ENCODE results near the gene CMTM1.
"Not testable (repeated sequence)": the region's sequence is repeated elsewhere in the genome, so short reads cannot be mapped to it uniquely, and the experiment has no call there.

The CMTM1 gene

DNA sequence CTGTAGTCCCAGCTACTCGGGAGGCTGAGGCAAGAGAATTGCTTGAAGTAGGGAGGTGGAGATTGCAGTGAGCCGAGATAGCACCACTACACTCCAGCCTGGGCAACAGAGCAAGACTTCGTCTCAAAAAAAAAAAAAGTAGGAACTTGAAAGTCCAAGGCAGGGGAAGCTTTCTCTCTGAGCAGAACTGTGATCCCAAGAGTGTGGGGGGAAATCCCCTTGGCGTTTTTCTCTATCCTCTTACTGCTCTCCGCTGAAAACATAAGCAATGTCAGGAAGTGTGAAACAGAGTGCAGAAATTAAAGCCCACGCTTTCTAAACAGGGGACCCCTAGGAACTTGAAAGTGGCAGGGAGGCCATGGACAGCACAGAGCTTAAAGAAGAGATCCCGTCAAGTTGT is 28.5 kb downstream of the CMTM1 start:
- ChIA-PET CTCF (interaction anchor here (0.9 to 3.2 kb wide), 9 partner anchors 9 to 236 kb away, joined by 3 to 9 read pairs (median 4); partner anchors contain the start of gene NAE1), POLR2A (no interaction called here)
- TF ChIP-seq, protein P1, sequence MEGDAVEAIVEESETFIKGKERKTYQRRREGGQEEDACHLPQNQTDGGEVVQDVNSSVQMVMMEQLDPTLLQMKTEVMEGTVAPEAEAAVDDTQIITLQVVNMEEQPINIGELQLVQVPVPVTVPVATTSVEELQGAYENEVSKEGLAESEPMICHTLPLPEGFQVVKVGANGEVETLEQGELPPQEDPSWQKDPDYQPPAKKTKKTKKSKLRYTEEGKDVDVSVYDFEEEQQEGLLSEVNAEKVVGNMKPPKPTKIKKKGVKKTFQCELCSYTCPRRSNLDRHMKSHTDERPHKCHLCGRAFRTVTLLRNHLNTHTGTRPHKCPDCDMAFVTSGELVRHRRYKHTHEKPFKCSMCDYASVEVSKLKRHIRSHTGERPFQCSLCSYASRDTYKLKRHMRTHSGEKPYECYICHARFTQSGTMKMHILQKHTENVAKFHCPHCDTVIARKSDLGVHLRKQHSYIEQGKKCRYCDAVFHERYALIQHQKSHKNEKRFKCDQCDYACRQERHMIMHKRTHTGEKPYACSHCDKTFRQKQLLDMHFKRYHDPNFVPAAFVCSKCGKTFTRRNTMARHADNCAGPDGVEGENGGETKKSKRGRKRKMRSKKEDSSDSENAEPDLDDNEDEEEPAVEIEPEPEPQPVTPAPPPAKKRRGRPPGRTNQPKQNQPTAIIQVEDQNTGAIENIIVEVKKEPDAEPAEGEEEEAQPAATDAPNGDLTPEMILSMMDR (IDR thresholded peaks at IDR 0.05; ENCODE audit: control extremely low read depth, extremely low read depth, low read depth, missing control alignments): no peak
- no peak for DNase-seq (ENCODE audit: extremely low spot score)

- ChIA-PET CTCF (interaction anchor here (1.5 to 4.4 kb wide), 4 partner anchors 11 to 282 kb away, joined by 3 to 32 read pairs (median 3); no protein-coding TSS in a partner anchor), POLR2A (interaction anchor here (0.6 kb wide), 1 partner anchor 22 kb away, joined by 3 read pairs; no protein-coding TSS in a partner anchor)
- DNase-seq (ENCODE audit: extremely low spot score): not testable (repeated sequence)
These were observed 30.3 kb downstream of the CMTM1 start for GRCh38 chr16:66596559-66596958.

DNA sequence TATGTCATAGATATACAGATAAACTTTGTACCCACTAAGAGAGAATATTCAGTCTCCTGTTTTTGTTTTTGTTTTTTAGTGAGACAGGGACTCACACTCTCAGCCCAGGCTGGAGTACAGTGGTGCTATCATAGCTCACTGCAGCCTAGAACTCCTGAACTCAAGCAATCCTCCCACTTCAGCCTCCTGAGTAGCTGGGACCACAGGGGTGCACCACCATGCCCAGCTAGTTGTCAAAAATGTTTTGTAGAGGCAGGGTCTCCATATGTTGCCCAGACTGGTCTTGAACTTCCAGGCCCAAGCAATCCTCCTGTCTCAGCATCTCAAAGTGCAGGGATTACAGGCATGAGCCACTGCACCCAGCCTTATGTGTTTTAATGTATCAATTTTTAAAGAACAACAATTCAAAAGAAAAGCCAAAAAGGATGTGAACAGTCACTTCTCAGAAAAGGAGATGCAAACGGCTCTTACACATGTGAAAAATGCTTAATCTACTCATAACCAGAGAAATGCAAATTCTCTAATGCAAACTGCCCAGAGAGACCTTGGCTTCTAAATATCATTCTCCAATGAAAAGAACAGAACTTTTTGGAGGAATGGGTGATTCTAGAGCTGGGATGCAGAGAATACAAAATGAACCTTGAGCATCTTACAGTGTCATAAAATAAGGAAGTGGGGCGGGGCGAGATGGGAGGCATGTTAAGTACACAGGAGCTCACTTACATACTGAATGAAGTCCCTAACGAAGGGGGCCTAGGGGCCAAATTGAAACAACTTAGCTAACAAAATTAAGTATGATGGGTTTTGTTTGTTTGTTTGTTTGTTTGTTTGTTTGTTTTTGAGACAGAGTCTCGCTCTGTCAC is 31.0 kb downstream of the CMTM1 start:
- DNase-seq (ENCODE audit: extremely low spot score): no peak
- TF ChIP-seq, protein P1 (IDR thresholded peaks at IDR 0.05; ENCODE audit: control extremely low read depth, extremely low read depth, low read depth, missing control alignments): no peak
- ChIA-PET CTCF (interaction anchor here (1.5 to 5.7 kb wide), 5 partner anchors 7 to 283 kb away, joined by 3 to 32 read pairs (median 3); no protein-coding TSS in a partner anchor), POLR2A (no interaction called here)

DNA sequence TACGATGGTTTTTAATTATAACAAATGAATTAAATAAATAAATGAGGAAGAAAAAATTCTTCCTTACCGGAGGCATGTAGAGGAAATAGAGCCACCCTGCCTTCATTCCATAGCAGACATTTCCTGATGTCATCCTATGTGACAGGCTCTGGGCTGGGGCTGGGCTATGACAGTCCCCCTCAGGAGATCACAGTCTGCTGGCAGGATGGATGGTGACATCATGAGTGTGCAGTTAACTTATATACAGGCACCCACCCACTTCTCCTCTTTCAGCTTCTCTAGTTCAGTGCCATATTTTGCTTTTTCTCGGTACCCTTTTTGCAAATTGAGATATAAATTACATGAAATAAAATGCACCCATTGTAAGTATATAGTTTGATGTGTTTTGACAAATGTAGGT is 31.9 kb downstream of the CMTM1 start:
- ChIA-PET CTCF (interaction anchor here (1.5 to 5.7 kb wide), 4 partner anchors 8 to 254 kb away, joined by 3 to 32 read pairs (median 13); no protein-coding TSS in a partner anchor), POLR2A (no interaction called here)
- TF ChIP-seq, protein P1 (IDR thresholded peaks at IDR 0.05; ENCODE audit: control extremely low read depth, extremely low read depth, low read depth, missing control alignments): no peak
- DNase-seq (ENCODE audit: extremely low spot score): no peak

DNA sequence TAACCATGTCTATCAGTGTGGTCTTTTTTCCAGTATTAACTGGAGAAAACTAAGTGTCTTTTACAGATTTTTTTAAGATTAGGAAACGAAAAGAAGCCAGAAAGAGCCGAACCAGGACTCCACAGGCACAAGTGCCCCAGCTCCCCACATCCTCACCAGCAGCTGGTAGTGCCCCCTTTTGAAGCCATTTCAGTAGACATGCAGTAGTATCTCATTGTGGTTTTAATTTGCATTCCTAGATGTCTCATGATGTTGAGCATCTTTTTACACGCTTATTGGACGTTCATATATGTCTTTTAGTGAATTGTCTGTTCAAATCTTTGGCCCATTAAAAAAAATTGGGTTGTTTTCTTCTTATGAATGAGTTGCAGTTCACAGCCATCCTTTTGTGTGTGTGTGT is 33.5 kb downstream of the CMTM1 start:
- TF ChIP-seq, protein P1 (IDR thresholded peaks at IDR 0.05; ENCODE audit: control extremely low read depth, extremely low read depth, low read depth, missing control alignments): no peak
- no peak for DNase-seq (ENCODE audit: extremely low spot score)
- ChIA-PET POLR2A (no interaction called here), CTCF (interaction anchor here (0.7 to 5.7 kb wide), 5 partner anchors 8 to 78 kb away, joined by 3 to 32 read pairs (median 4); no protein-coding TSS in a partner anchor)

DNA sequence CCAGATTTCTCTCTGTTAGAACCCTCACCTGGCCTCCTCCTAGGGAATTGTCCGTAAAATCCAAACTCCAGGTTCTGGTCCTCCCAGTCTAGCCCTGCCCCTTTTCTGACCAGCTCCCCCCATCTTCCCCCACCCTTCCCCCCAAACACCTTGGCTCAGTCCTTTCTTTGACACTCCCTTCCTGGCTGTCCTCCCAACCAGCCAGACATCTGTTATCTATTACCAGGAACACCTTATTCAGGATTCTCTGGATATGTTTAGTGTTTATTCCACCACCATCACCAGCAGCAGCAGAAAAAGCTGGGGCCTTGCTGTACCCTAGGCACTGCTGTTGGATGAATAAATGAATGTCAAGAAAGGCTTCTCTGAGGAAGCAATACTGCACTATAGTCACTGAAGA is 34.2 kb downstream of the CMTM1 start:
- ChIA-PET POLR2A (no interaction called here), CTCF (interaction anchor here (5.7 kb wide), 1 partner anchor 11 kb away, joined by 23 read pairs; no protein-coding TSS in a partner anchor)
- TF ChIP-seq, protein P1 (IDR thresholded peaks at IDR 0.05; ENCODE audit: control extremely low read depth, extremely low read depth, low read depth, missing control alignments): no peak
- DNase-seq (ENCODE audit: extremely low spot score): no peak

DNA sequence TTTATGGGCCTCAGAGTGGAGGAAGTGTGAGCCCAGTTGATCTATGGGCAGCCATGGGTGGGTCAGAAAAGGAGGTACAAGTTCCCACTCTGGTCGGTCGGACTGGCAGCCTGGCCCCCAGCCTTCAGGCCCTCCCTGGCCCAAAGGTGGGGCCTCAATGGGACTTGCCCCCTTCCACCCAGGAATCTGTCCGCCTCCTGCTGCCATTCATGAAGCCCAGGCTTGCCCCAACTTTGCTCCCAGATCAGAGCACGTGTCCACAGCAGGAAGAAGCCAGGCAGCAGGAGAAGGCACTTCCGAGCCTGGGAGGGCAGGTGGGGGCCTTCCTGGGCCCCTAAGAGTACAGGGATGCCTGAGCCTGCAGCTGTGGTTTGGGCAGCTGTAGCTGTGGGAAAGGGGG is 35.2 kb downstream of the CMTM1 start:
- ChIA-PET CTCF (interaction anchor here (1.3 to 5.7 kb wide), 3 partner anchors 12 to 114 kb away, joined by 3 to 23 read pairs (median 6); no protein-coding TSS in a partner anchor), POLR2A (no interaction called here)
- TF ChIP-seq, protein P1 (IDR thresholded peaks at IDR 0.05; ENCODE audit: control extremely low read depth, extremely low read depth, low read depth, missing control alignments): no peak
- DNase-seq (ENCODE audit: extremely low spot score): no peak

Data from GM10248 (cell line).